HG03045 (cell line): ENCODE results near the gene VPS26C.

Experiments used
- ATAC-seq: cut with Tn5 transposase; IDR thresholded peaks from one replicate; pipeline ENCODE4 v1.9.1; 2021; ENCODE audit warnings: mild to moderate bottlenecking, moderate library complexity; ENCODE audit not compliant: unreplicated experiment

VPS26C gene

GRCh38 chr21:37266515-37267221 lies 466 bp downstream of the VPS26C start:
- peak; percentile 3 for ATAC-seq

GRCh38 chr21:37264808-37265207 lies 2.3 kb downstream of the VPS26C start:
- ATAC-seq, result no peak

GRCh38 chr21:37263827-37264600 lies 3.1 kb downstream of the VPS26C start:
- ATAC-seq, result no peak

- no peak for ATAC-seq
Observed at GRCh38 chr21:37259426-37259825, 7.7 kb downstream of the VPS26C start.

GRCh38 chr21:37257967-37258877 lies 8.9 kb downstream of the VPS26C start:
- peak; percentile 64 for ATAC-seq

GRCh38 chr21:37257511-37257966 lies 9.6 kb downstream of the VPS26C start:
- peak; percentile 38 for ATAC-seq

GRCh38 chr21:37253991-37254390 lies 13.1 kb downstream of the VPS26C start:
- ATAC-seq, result no peak

- ATAC-seq, result no peak
Observed at GRCh38 chr21:37251294-37251634, 15.9 kb downstream of the VPS26C start.

- no peak for ATAC-seq
Observed at GRCh38 chr21:37249112-37249904, 17.8 kb downstream of the VPS26C start.

GRCh38 chr21:37248298-37248697 lies 18.8 kb downstream of the VPS26C start:
- no peak for ATAC-seq

GRCh38 chr21:37245151-37245550 lies 22.0 kb downstream of the VPS26C start:
- ATAC-seq, result no peak

- no peak for ATAC-seq
Observed at GRCh38 chr21:37244501-37245095, 22.5 kb downstream of the VPS26C start.

GRCh38 chr21:37243961-37244360 lies 23.2 kb downstream of the VPS26C start:
- no peak for ATAC-seq

- ATAC-seq, result no peak
Observed at GRCh38 chr21:37241426-37241825, 25.7 kb downstream of the VPS26C start.

- no peak for ATAC-seq
Observed at GRCh38 chr21:37240978-37241377, 26.2 kb downstream of the VPS26C start.

- no peak for ATAC-seq
Observed at GRCh38 chr21:37237764-37238163, 29.4 kb downstream of the VPS26C start.

- no peak for ATAC-seq
Observed at GRCh38 chr21:37237346-37237745, 29.8 kb downstream of the VPS26C start.

GRCh38 chr21:37233551-37234146 lies 33.5 kb downstream of the VPS26C start:
- ATAC-seq, result no peak

- ATAC-seq, result no peak
Observed at GRCh38 chr21:37232274-37233018, 34.7 kb downstream of the VPS26C start.
